MCF 10A (cell line): ENCODE results near the gene BATF3. TPM values are rescaled to one million over a fixed set of nuclear protein-coding genes. Genes with fewer than 3 reads are reported as not detected.

Source experiments
- Bru-seq: library from RNA; stranded (reverse); fragments of 400-500 nt; gene quantifications from one replicate; lab custom pipeline; 2021; lab: Mats Ljungman, UMichigan
- BruChase-seq, 2 experiments: library from RNA; stranded (reverse); fragments of 400-500 nt; gene quantifications; one replicate each; lab custom pipeline; 2021; lab: Mats Ljungman, UMichigan
- BruUV-seq: library from RNA; stranded (reverse); fragments of 400-500 nt; replicated peaks from 2 replicates; lab custom pipeline; 2021; lab: Mats Ljungman, UMichigan
- CTCF ChIA-PET: fragments of 300-600 bp; sonication (Branson Sonifier 250); formaldehyde crosslinking; extraction: SDS; loops from one replicate; lab custom pipeline; 2021; ENCODE audit warnings: antibody characterized with exemption, inconsistent platforms; lab: Yijun Ruan, JAX
- POLR2A ChIA-PET: fragments of 300-600, 350-650 bp; sonication (Branson Sonifier 250); formaldehyde crosslinking; extraction: SDS; loops from one replicate; lab custom pipeline; 2020; ENCODE audit warnings: antibody characterized with exemption, inconsistent platforms; lab: Yijun Ruan, JAX
- DNase-seq: peaks from one replicate; pipeline ENCODE4 v3.0.0-alpha.2; 2018; ENCODE audit not compliant: unreplicated experiment
- H3K27ac Mint-ChIP-seq: one replicate; pipeline ENCODE4 v1.8.0; 2022; ENCODE audit warnings: mild to moderate bottlenecking, low read depth, mixed read lengths; ENCODE audit not compliant: unreplicated experiment
- H3K27me3 Mint-ChIP-seq: one replicate; pipeline ENCODE4 v1.8.0; 2022; ENCODE audit warnings: mixed read lengths; ENCODE audit not compliant: insufficient read depth, unreplicated experiment
- H3K36me3 Mint-ChIP-seq: one replicate; pipeline ENCODE4 v1.8.0; 2022; ENCODE audit warnings: mild to moderate bottlenecking, moderate library complexity, mixed read lengths; ENCODE audit not compliant: insufficient read depth, unreplicated experiment
- H3K4me1 Mint-ChIP-seq: one replicate; pipeline ENCODE4 v1.8.0; 2022; ENCODE audit warnings: mixed read lengths; ENCODE audit not compliant: insufficient read depth, unreplicated experiment
- H3K4me3 Mint-ChIP-seq: one replicate; pipeline ENCODE4 v1.8.0; 2022; ENCODE audit warnings: mild to moderate bottlenecking, moderate library complexity, mixed read lengths; ENCODE audit not compliant: unreplicated experiment
- H3K9me3 Mint-ChIP-seq: one replicate; pipeline ENCODE4 v1.8.0; 2022; ENCODE audit warnings: mixed read lengths; ENCODE audit not compliant: unreplicated experiment
- CTCF ChIP-seq: fragments of 200-600 bp; IDR thresholded peaks from one replicate; pipeline ENCODE4 v1.8.0; 2022; ENCODE audit warnings: antibody characterized with exemption, mild to moderate bottlenecking; ENCODE audit not compliant: unreplicated experiment
- intact Hi-C: fragments of 100-400 bp; cut with micrococcal nuclease; formaldehyde crosslinking; loops from 2 replicates; pipeline ENCODE4 v1.14.1; 2022
- long read RNA-seq: library from polyadenylated mRNA; stranded (forward); transcript quantifications from one replicate; pipeline ENCODE4 v2.0.0, GENCODE V29; 2022
- total RNA-seq: library from RNA; stranded (reverse); gene quantifications from 2 replicates; pipeline ENCODE4 v1.2.3, GENCODE V29; 2022

BATF3 gene, protein sequence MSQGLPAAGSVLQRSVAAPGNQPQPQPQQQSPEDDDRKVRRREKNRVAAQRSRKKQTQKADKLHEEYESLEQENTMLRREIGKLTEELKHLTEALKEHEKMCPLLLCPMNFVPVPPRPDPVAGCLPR
- total RNA-seq (0.96 and 1.5 TPM in 2 replicates), Bru-seq, nascent RNA (percentile 33 among the genes with signal in this experiment), BruChase-seq, experiment 1, labeled RNA remaining after a 6-hour chase (percentile 50 among the genes with signal in this experiment), BruChase-seq, experiment 2, labeled RNA remaining after a 2-hour chase (percentile 46 among the genes with signal in this experiment)
- long read RNA-seq, partial matches to known transcripts = 0 of 2 reads
- long read RNA-seq, other reads (novel, unspliced or antisense) = 0 of 2 reads

GRCh38 chr1:212699625-212700222 lies at the start of gene BATF3:
Gene BATF3 (minus strand): TSS chr1:212699840. CDS start chr1:212699762, 78 bp downstream.
- BruUV-seq = no TSS peak
- Mint-ChIP-seq H3K27ac (no peak within 1 kb of the TSS), H3K27me3 (peaks cover 56% of the 10 kb centered on the region), H3K4me1 (peaks cover 12% of the 10 kb centered on the region), H3K4me3 (peak within 1 kb of the TSS; percentile 71), H3K36me3 (no peaks in the 10 kb centered on the region), H3K9me3 (no peaks in the 10 kb centered on the region)
- CTCF ChIA-PET = interaction anchor here (0.6 to 2.4 kb wide), 2 partner anchors 10 to 50 kb away, joined by 3 to 8 read pairs; no protein-coding TSS in a partner anchor
- POLR2A ChIA-PET = no interaction called here
- DNase-seq = no peak
- TF ChIP-seq CTCF = no peak
- intact Hi-C loops = loop anchor here (1.0 to 2.0 kb wide), 3 partner anchors 33 to 83 kb away; no protein-coding TSS in a partner anchor

- intact Hi-C loops = no loop called here
- TF ChIP-seq CTCF = no peak
- Mint-ChIP-seq H3K9me3 (no peaks in the 10 kb centered on the region), H3K4me3 (no peak overlapping the region), H3K27me3 (no peaks in the 10 kb centered on the region), H3K27ac (no peak overlapping the region), H3K36me3 (no peaks in the 10 kb centered on the region), H3K4me1 (peaks cover 8% of the 10 kb centered on the region)
- no peak for DNase-seq
- POLR2A ChIA-PET = interaction anchor here (0.7 to 1.4 kb wide), 6 partner anchors 35 to 280 kb away, joined by 3 read pairs; partner anchors contain the start of genes ATF3, NSL1 and TATDN3
- CTCF ChIA-PET = interaction anchor here (0.6 to 12.0 kb wide), 15 partner anchors 8 to 290 kb away, joined by 3 to 156 read pairs (median 4); no protein-coding TSS in a partner anchor
- no TSS peak for BruUV-seq
These were observed 46.9 kb upstream of the BATF3 start for GRCh38 chr1:212746546-212746945.

- no peaks in the 10 kb centered on the region for H3K9me3 Mint-ChIP-seq
- DNase-seq = no peak
These were observed 45.7 kb upstream of the BATF3 start for GRCh38 chr1:212745303-212745702.

More at GRCh38 chr1:212745303-212745702, 45.7 kb upstream of the BATF3 start:
- POLR2A ChIA-PET = interaction anchor here (0.8 to 3.3 kb wide), 7 partner anchors 36 to 290 kb away, joined by 3 to 11 read pairs (median 3); partner anchors contain the start of genes ATF3, NSL1 and TATDN3
- no TSS peak for BruUV-seq
- intact Hi-C loops = no loop called here
- Mint-ChIP-seq H3K27me3 (no peaks in the 10 kb centered on the region), H3K36me3 (no peaks in the 10 kb centered on the region), H3K4me3 (no peak overlapping the region), H3K4me1 (peaks cover 6% of the 10 kb centered on the region), H3K27ac (no peak overlapping the region)
- CTCF ChIA-PET = interaction anchor here (0.7 to 12.0 kb wide), 8 partner anchors 9 to 288 kb away, joined by 3 to 156 read pairs (median 11); no protein-coding TSS in a partner anchor
- TF ChIP-seq CTCF = no peak
